ENCODE results near the gene SLC7A5.

SLC7A5 gene

GRCh38 chr16:87823181-87823929, 46.0 kb downstream of the SLC7A5 start:
- Histone ChIP-seq H3K14ac (ENCODE audit: low read length in 2 of 2) (no peak overlapping the region), H2BK15ac (ENCODE audit: low read depth, poor library complexity, severe bottlenecking) (no peak overlapping the region), H3K4me3 (ENCODE audit: insufficient read depth in 1 of 2, low read depth in 1 of 2, low read length in 2 of 2) (no peak overlapping the region), H3K27me3 (ENCODE audit: control insufficient read depth in 1 of 2, insufficient read depth in 1 of 2, low read length in 2 of 2) (peaks cover 32 to 53% of the 10 kb centered on the region in 2 experiments), H2BK120ac (ENCODE audit: low read depth, low read length) (no peak overlapping the region), H3K36me3 (ENCODE audit: control insufficient read depth in 1 of 2, insufficient read depth in 2 of 2, low read depth in 1 of 2, low read length in 2 of 2) (peaks cover 0 to 3% of the 10 kb centered on the region in 2 experiments), H3K4ac (ENCODE audit: low read depth in 1 of 2, low read length in 2 of 2) (no peak overlapping the region), H3K9ac (ENCODE audit: low read length) (no peak overlapping the region), H3K4me2 (ENCODE audit: low read length, poor library complexity, severe bottlenecking) (no peak overlapping the region), H3K23ac (ENCODE audit: low read length in 2 of 2) (no peak overlapping the region), H3K4me1 (ENCODE audit: control insufficient read depth, insufficient read depth, low read depth, low read length) (peaks cover under 1% of the 10 kb centered on the region), H3K18ac (ENCODE audit: low read depth in 1 of 2, low read length in 2 of 2) (no peak overlapping the region), H3K27ac (ENCODE audit: low read length, poor library complexity, severe bottlenecking) (no peak overlapping the region), H4K91ac (ENCODE audit: low read length) (no peak overlapping the region), H3K79me1 (replicated peaks; ENCODE audit: low read length, poor library complexity, severe bottlenecking) (no peaks in the 10 kb centered on the region), H2AK5ac (ENCODE audit: low read length, severe bottlenecking) (no peak overlapping the region), H3K9me3 (ENCODE audit: control insufficient read depth, low read length) (peaks cover 7% of the 10 kb centered on the region), H2BK5ac (ENCODE audit: low read depth, low read length, poor library complexity, severe bottlenecking) (no peak overlapping the region), H2BK12ac (ENCODE audit: low read length in 2 of 2) (no peak overlapping the region), H4K8ac (ENCODE audit: low read length) (no peak overlapping the region), H2AFZ (ENCODE audit: low read depth, low read length) (no peak overlapping the region)
- no peak for DNase-seq
- 91% methylated on average over 24 of the region's 24 CpGs for WGBS

- no peak overlapping the region for H2BK120ac ChIP-seq (ENCODE audit: low read depth, low read length)
- WGBS, result 67% methylated on average over 38 of the region's 38 CpGs
- no peak overlapping the region for H3K14ac ChIP-seq (ENCODE audit: low read length in 2 of 2)
- H3K9me3 ChIP-seq (ENCODE audit: control insufficient read depth, low read length), result peaks cover 17% of the 10 kb centered on the region
- no peaks in the 10 kb centered on the region for H3K4me1 ChIP-seq (ENCODE audit: control insufficient read depth, insufficient read depth, low read depth, low read length)
- no peak overlapping the region for H3K18ac ChIP-seq (ENCODE audit: low read depth in 1 of 2, low read length in 2 of 2)
- H3K23ac ChIP-seq (ENCODE audit: low read length in 2 of 2), result no peak overlapping the region
- no peak overlapping the region for H2AK5ac ChIP-seq (ENCODE audit: low read length, severe bottlenecking)
- H2AFZ ChIP-seq (ENCODE audit: low read depth, low read length), result no peak overlapping the region
- no peak overlapping the region for H2BK15ac ChIP-seq (ENCODE audit: low read depth, poor library complexity, severe bottlenecking)
- DNase-seq, result no peak
- H4K8ac ChIP-seq (ENCODE audit: low read length), result no peak overlapping the region
- no peak overlapping the region for H4K91ac ChIP-seq (ENCODE audit: low read length)
- H3K79me1 ChIP-seq (replicated peaks; ENCODE audit: low read length, poor library complexity, severe bottlenecking), result no peaks in the 10 kb centered on the region
- no peak overlapping the region for H3K4me2 ChIP-seq (ENCODE audit: low read length, poor library complexity, severe bottlenecking)
- no peak overlapping the region for H2BK12ac ChIP-seq (ENCODE audit: low read length in 2 of 2)
- H3K4me3 ChIP-seq (ENCODE audit: insufficient read depth in 1 of 2, low read depth in 1 of 2, low read length in 2 of 2), result no peak overlapping the region
- peaks cover 32 to 53% of the 10 kb centered on the region in 2 experiments for H3K27me3 ChIP-seq (ENCODE audit: control insufficient read depth in 1 of 2, insufficient read depth in 1 of 2, low read length in 2 of 2)
- H3K36me3 ChIP-seq (ENCODE audit: control insufficient read depth in 1 of 2, insufficient read depth in 2 of 2, low read depth in 1 of 2, low read length in 2 of 2), result no peaks in the 10 kb centered on the region
- no peak overlapping the region for H2BK5ac ChIP-seq (ENCODE audit: low read depth, low read length, poor library complexity, severe bottlenecking)
- H3K9ac ChIP-seq (ENCODE audit: low read length), result no peak overlapping the region
- H3K4ac ChIP-seq (ENCODE audit: low read depth in 1 of 2, low read length in 2 of 2), result no peak overlapping the region
- no peak overlapping the region for H3K27ac ChIP-seq (ENCODE audit: low read length, poor library complexity, severe bottlenecking)
Measured at GRCh38 chr16:87822108-87822970, 47.0 kb downstream of the SLC7A5 start.

- Histone ChIP-seq H2AFZ (ENCODE audit: low read depth, low read length) (no peak overlapping the region), H3K27ac (ENCODE audit: low read length, poor library complexity, severe bottlenecking) (no peak overlapping the region), H2AK5ac (ENCODE audit: low read length, severe bottlenecking) (no peak overlapping the region), H3K4me3 (ENCODE audit: insufficient read depth in 1 of 2, low read depth in 1 of 2, low read length in 2 of 2) (no peak overlapping the region), H3K79me1 (replicated peaks; ENCODE audit: low read length, poor library complexity, severe bottlenecking) (no peaks in the 10 kb centered on the region), H3K36me3 (ENCODE audit: control insufficient read depth in 1 of 2, insufficient read depth in 2 of 2, low read depth in 1 of 2, low read length in 2 of 2) (no peaks in the 10 kb centered on the region), H3K18ac (ENCODE audit: low read depth in 1 of 2, low read length in 2 of 2) (no peak overlapping the region), H3K9me3 (ENCODE audit: control insufficient read depth, low read length) (peaks cover 25% of the 10 kb centered on the region), H2BK120ac (ENCODE audit: low read depth, low read length) (no peak overlapping the region), H2BK5ac (ENCODE audit: low read depth, low read length, poor library complexity, severe bottlenecking) (no peak overlapping the region), H3K9ac (ENCODE audit: low read length) (no peak overlapping the region), H3K27me3 (ENCODE audit: control insufficient read depth in 1 of 2, insufficient read depth in 1 of 2, low read length in 2 of 2) (peaks cover 32 to 53% of the 10 kb centered on the region in 2 experiments), H4K8ac (ENCODE audit: low read length) (no peak overlapping the region), H2BK12ac (ENCODE audit: low read length in 2 of 2) (no peak overlapping the region), H3K4me2 (ENCODE audit: low read length, poor library complexity, severe bottlenecking) (no peak overlapping the region), H4K91ac (ENCODE audit: low read length) (no peak overlapping the region), H3K4ac (ENCODE audit: low read depth in 1 of 2, low read length in 2 of 2) (no peak overlapping the region), H3K23ac (ENCODE audit: low read length in 2 of 2) (no peak overlapping the region), H2BK15ac (ENCODE audit: low read depth, poor library complexity, severe bottlenecking) (no peak overlapping the region), H3K4me1 (ENCODE audit: control insufficient read depth, insufficient read depth, low read depth, low read length) (no peaks in the 10 kb centered on the region), H3K14ac (ENCODE audit: low read length in 2 of 2) (no peak overlapping the region)
- WGBS, result 81% methylated on average over 18 of the region's 18 CpGs
- DNase-seq, result no peak
Measured at GRCh38 chr16:87821376-87822107, 47.8 kb downstream of the SLC7A5 start.

GRCh38 chr16:87819983-87820382, 49.3 kb downstream of the SLC7A5 start:
- H3K14ac ChIP-seq (ENCODE audit: low read length in 2 of 2), result no peak overlapping the region
- no peak overlapping the region for H3K18ac ChIP-seq (ENCODE audit: low read depth in 1 of 2, low read length in 2 of 2)

More at GRCh38 chr16:87819983-87820382, 49.3 kb downstream of the SLC7A5 start:
- Histone ChIP-seq H2BK15ac (ENCODE audit: low read depth, poor library complexity, severe bottlenecking) (no peak overlapping the region), H2BK5ac (ENCODE audit: low read depth, low read length, poor library complexity, severe bottlenecking) (no peak overlapping the region), H2BK120ac (ENCODE audit: low read depth, low read length) (no peak overlapping the region), H4K91ac (ENCODE audit: low read length) (no peak overlapping the region), H2AFZ (ENCODE audit: low read depth, low read length) (no peak overlapping the region), H3K4me3 (ENCODE audit: insufficient read depth in 1 of 2, low read depth in 1 of 2, low read length in 2 of 2) (no peak overlapping the region), H3K79me1 (replicated peaks; ENCODE audit: low read length, poor library complexity, severe bottlenecking) (no peaks in the 10 kb centered on the region), H3K9ac (ENCODE audit: low read length) (no peak overlapping the region), H3K4ac (ENCODE audit: low read depth in 1 of 2, low read length in 2 of 2) (no peak overlapping the region), H3K23ac (ENCODE audit: low read length in 2 of 2) (no peak overlapping the region), H3K36me3 (ENCODE audit: control insufficient read depth in 1 of 2, insufficient read depth in 2 of 2, low read depth in 1 of 2, low read length in 2 of 2) (no peaks in the 10 kb centered on the region), H3K4me1 (ENCODE audit: control insufficient read depth, insufficient read depth, low read depth, low read length) (no peaks in the 10 kb centered on the region), H3K9me3 (ENCODE audit: control insufficient read depth, low read length) (peaks cover 33% of the 10 kb centered on the region), H3K27me3 (ENCODE audit: control insufficient read depth in 1 of 2, insufficient read depth in 1 of 2, low read length in 2 of 2) (peaks cover 27 to 45% of the 10 kb centered on the region in 2 experiments), H4K8ac (ENCODE audit: low read length) (no peak overlapping the region), H3K27ac (ENCODE audit: low read length, poor library complexity, severe bottlenecking) (no peak overlapping the region), H2BK12ac (ENCODE audit: low read length in 2 of 2) (no peak overlapping the region), H2AK5ac (ENCODE audit: low read length, severe bottlenecking) (no peak overlapping the region), H3K4me2 (ENCODE audit: low read length, poor library complexity, severe bottlenecking) (no peak overlapping the region)
- 84% methylated on average over 17 of the region's 17 CpGs for WGBS
- no peak for DNase-seq
